ENCODE measurements around the gene KBTBD7. TPM values are rescaled to one million over a fixed set of nuclear protein-coding genes. Genes with fewer than 3 reads are reported as not detected.

The KBTBD7 gene
- total and polyA plus RNA-seq, 4 donors: 2.2 to 12.3 (median 6.3) TPM

- TF ChIP-seq CTCF (IDR thresholded peaks at IDR 0.05; ENCODE audit: control extremely low read depth, extremely low read depth): no peak
- H3K27me3 ChIP-seq (ENCODE audit: control insufficient read depth in 3 of 3, insufficient read depth in 3 of 3, low read length in 2 of 3): no peaks in the 10 kb centered on the region
- ATAC-seq (ENCODE audit: insufficient read depth, low FRiP score): no peak
- no peak overlapping the region for H3K27ac ChIP-seq (ENCODE audit: low read depth in 1 of 2, low read length in 1 of 2)
- H3K9me3 ChIP-seq (ENCODE audit: control insufficient read depth in 4 of 4, insufficient read depth in 3 of 4, low read length in 3 of 4): peaks cover 0 to 3% (median 1%) of the 10 kb centered on the region in 4 donors
- no peaks in the 10 kb centered on the region for H3K4me1 ChIP-seq (ENCODE audit: control insufficient read depth in 5 of 5, insufficient read depth in 5 of 5, low read length in 5 of 5)
- H3K9ac ChIP-seq (ENCODE audit: insufficient read depth in 1 of 2, low read length in 2 of 2): no peak overlapping the region
- DNase-seq: no peak
- no peaks in the 10 kb centered on the region for H3K36me3 ChIP-seq (ENCODE audit: control insufficient read depth in 4 of 4, insufficient read depth in 4 of 4, low read length in 4 of 4)
- no peak overlapping the region for H3K4me3 ChIP-seq
Measured at GRCh38 chr13:41212881-41213280, 18.5 kb upstream of the KBTBD7 start.

- WGBS, 2 donors: 98 to 100% methylated on average over 2 of the region's 2 CpGs
- DNase-seq: no peak
- H3K4me3 ChIP-seq: no peak overlapping the region
- no peak for TF ChIP-seq CTCF (IDR thresholded peaks at IDR 0.05; ENCODE audit: control extremely low read depth, extremely low read depth)
- no peaks in the 10 kb centered on the region for H3K4me1 ChIP-seq (ENCODE audit: control insufficient read depth in 5 of 5, insufficient read depth in 5 of 5, low read length in 5 of 5)
- no peak overlapping the region for H3K27ac ChIP-seq (ENCODE audit: low read depth in 1 of 2, low read length in 1 of 2)
- no peaks in the 10 kb centered on the region for H3K27me3 ChIP-seq (ENCODE audit: control insufficient read depth in 3 of 3, insufficient read depth in 3 of 3, low read length in 2 of 3)
- peaks cover 0 to 5% (median 2%) of the 10 kb centered on the region in 4 donors for H3K9me3 ChIP-seq (ENCODE audit: control insufficient read depth in 4 of 4, insufficient read depth in 3 of 4, low read length in 3 of 4)
- no peak for ATAC-seq (ENCODE audit: insufficient read depth, low FRiP score)
- H3K36me3 ChIP-seq (ENCODE audit: control insufficient read depth in 4 of 4, insufficient read depth in 4 of 4, low read length in 4 of 4): no peaks in the 10 kb centered on the region
- no peak overlapping the region for H3K9ac ChIP-seq (ENCODE audit: insufficient read depth in 1 of 2, low read length in 2 of 2)
Measured at GRCh38 chr13:41211062-41211461, 16.7 kb upstream of the KBTBD7 start.

- Histone ChIP-seq H3K4me1 (ENCODE audit: control insufficient read depth in 5 of 5, insufficient read depth in 5 of 5, low read length in 5 of 5) (no peaks in the 10 kb centered on the region), H3K9me3 (ENCODE audit: control insufficient read depth in 4 of 4, insufficient read depth in 3 of 4, low read length in 3 of 4) (peaks cover 0 to 5% (median 2%) of the 10 kb centered on the region in 4 donors), H3K9ac (ENCODE audit: insufficient read depth in 1 of 2, low read length in 2 of 2) (no peak overlapping the region), H3K27me3 (ENCODE audit: control insufficient read depth in 3 of 3, insufficient read depth in 3 of 3, low read length in 2 of 3) (no peaks in the 10 kb centered on the region), H3K4me3 (no peak overlapping the region), H3K36me3 (ENCODE audit: control insufficient read depth in 4 of 4, insufficient read depth in 4 of 4, low read length in 4 of 4) (no peaks in the 10 kb centered on the region), H3K27ac (ENCODE audit: low read depth in 1 of 2, low read length in 1 of 2) (no peak overlapping the region)
- no peak for TF ChIP-seq CTCF (IDR thresholded peaks at IDR 0.05; ENCODE audit: control extremely low read depth, extremely low read depth)
- no peak for ATAC-seq (ENCODE audit: insufficient read depth, low FRiP score)
- DNase-seq: no peak
Measured at GRCh38 chr13:41206467-41206866, 12.1 kb upstream of the KBTBD7 start.

- Histone ChIP-seq H3K27me3 (ENCODE audit: control insufficient read depth in 3 of 3, insufficient read depth in 3 of 3, low read length in 2 of 3) (no peaks in the 10 kb centered on the region), H3K4me1 (ENCODE audit: control insufficient read depth in 5 of 5, insufficient read depth in 5 of 5, low read length in 5 of 5) (no peaks in the 10 kb centered on the region), H3K9me3 (ENCODE audit: control insufficient read depth in 4 of 4, insufficient read depth in 3 of 4, low read length in 3 of 4) (peaks cover 0 to 5% (median 2%) of the 10 kb centered on the region in 4 donors), H3K9ac (ENCODE audit: insufficient read depth in 1 of 2, low read length in 2 of 2) (no peak overlapping the region), H3K36me3 (ENCODE audit: control insufficient read depth in 4 of 4, insufficient read depth in 4 of 4, low read length in 4 of 4) (no peaks in the 10 kb centered on the region), H3K4me3 (no peak overlapping the region), H3K27ac (ENCODE audit: low read depth in 1 of 2, low read length in 1 of 2) (no peak overlapping the region)
- no peak for DNase-seq
- no peak for TF ChIP-seq CTCF (IDR thresholded peaks at IDR 0.05; ENCODE audit: control extremely low read depth, extremely low read depth)
- no peak for ATAC-seq (ENCODE audit: insufficient read depth, low FRiP score)
- WGBS, 2 donors: 93 to 96% methylated on average over 6 of the region's 6 CpGs
Measured at GRCh38 chr13:41203810-41204209, 9.4 kb upstream of the KBTBD7 start.

Measured in lung (tissue), 12 donors.